ENCODE results near the gene ADAMTS3.
A peak's percentile ranks its signal among the peaks of the same experiment; 100 is the strongest.

ADAMTS3 gene

GRCh38 chr4:72394012-72394663, 174.9 kb downstream of the ADAMTS3 start:
- DNase-seq = no peak

- no peak for DNase-seq
Measured at GRCh38 chr4:72391281-72391680, 177.7 kb downstream of the ADAMTS3 start.

- DNase-seq = peak; percentile 15
Measured at GRCh38 chr4:72390409-72390808, 178.6 kb downstream of the ADAMTS3 start.

GRCh38 chr4:72388521-72388920, 180.5 kb downstream of the ADAMTS3 start:
- peak; percentile 12 for DNase-seq

- no peak for DNase-seq
Measured at GRCh38 chr4:72387959-72388358, 181.1 kb downstream of the ADAMTS3 start.

- DNase-seq = no peak
Measured at GRCh38 chr4:72383439-72383838, 185.6 kb downstream of the ADAMTS3 start.

GRCh38 chr4:72378901-72379300, 190.1 kb downstream of the ADAMTS3 start:
- no peak for DNase-seq

- DNase-seq = peak; percentile 75
Measured at GRCh38 chr4:72377491-72378194, 191.4 kb downstream of the ADAMTS3 start.

GRCh38 chr4:72376901-72377300, 192.1 kb downstream of the ADAMTS3 start:
- DNase-seq = no peak

- DNase-seq = peak; percentile 76
Measured at GRCh38 chr4:72375073-72375736, 193.8 kb downstream of the ADAMTS3 start.

GRCh38 chr4:72374159-72374558, 194.9 kb downstream of the ADAMTS3 start:
- no peak for DNase-seq

- DNase-seq = peak; percentile 27
Measured at GRCh38 chr4:72366601-72367000, 202.4 kb downstream of the ADAMTS3 start.

GRCh38 chr4:72365981-72366380, 203.0 kb downstream of the ADAMTS3 start:
- DNase-seq = no peak

- DNase-seq = no peak
Measured at GRCh38 chr4:72365016-72365415, 204.0 kb downstream of the ADAMTS3 start.

- no peak for DNase-seq
Measured at GRCh38 chr4:72360075-72360474, 208.9 kb downstream of the ADAMTS3 start.

GRCh38 chr4:72358483-72358882, 210.5 kb downstream of the ADAMTS3 start:
- DNase-seq = no peak

GRCh38 chr4:72357908-72358307, 211.1 kb downstream of the ADAMTS3 start:
- DNase-seq = peak; percentile 84

- no peak for DNase-seq
Measured at GRCh38 chr4:72352711-72353110, 216.3 kb downstream of the ADAMTS3 start.

GRCh38 chr4:72351521-72351920, 217.5 kb downstream of the ADAMTS3 start:
- DNase-seq = no peak

- DNase-seq = no peak
Measured at GRCh38 chr4:72348701-72349100, 220.3 kb downstream of the ADAMTS3 start.

GRCh38 chr4:72344418-72344817, 224.6 kb downstream of the ADAMTS3 start:
- DNase-seq = no peak

- DNase-seq = no peak
Measured at GRCh38 chr4:72341432-72341820, 227.6 kb downstream of the ADAMTS3 start.

GRCh38 chr4:72340803-72341431, 228.1 kb downstream of the ADAMTS3 start:
- DNase-seq = no peak

All from fibroblast of skin of abdomen (primary cell).